Anterior cingulate cortex (tissue), 58 donors: ENCODE results near the gene SNX18.
A peak's percentile ranks its signal among the peaks of the same experiment; 100 is the strongest.
"Not testable (repeated sequence)": the region's sequence is repeated elsewhere in the genome, so short reads cannot be mapped to it uniquely, and the experiment has no call there.

Source experiments
- DNase-seq, 58 donors: peaks; one replicate each; lab custom pipeline; 2025; lab: John Stamatoyannopoulos, UW

The SNX18 gene

GRCh38 chr5:54517512-54518145 lies at the start of gene SNX18:
TSS of gene SNX18 (plus strand) at chr5:54517759. CDS start at chr5:54517953, 194 bp downstream.
- peak; percentile 25 to 93 (median 84) for DNase-seq

DNA sequence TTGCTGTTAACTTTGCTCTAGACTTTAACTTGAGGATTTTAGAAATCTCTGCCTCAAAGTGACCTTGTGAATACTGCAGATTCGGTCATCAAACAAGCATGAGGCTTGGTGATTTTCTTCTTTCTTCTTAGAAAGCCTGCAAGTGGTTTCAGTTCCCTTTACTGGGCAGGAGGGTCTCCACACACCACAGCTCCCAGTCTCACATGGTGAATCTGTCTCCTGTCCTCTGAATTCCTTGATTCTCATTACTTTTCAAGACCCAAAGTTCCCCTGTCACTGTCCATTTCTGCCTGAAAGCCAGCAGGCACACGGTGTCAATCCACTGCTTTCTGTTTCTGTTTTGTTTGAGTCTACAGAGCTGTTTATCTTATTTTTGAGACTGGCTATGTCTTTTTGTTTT lies 47.9 kb upstream of the SNX18 start:
- DNase-seq: peak in 1 of 58 donors; percentile 3

- DNase-seq: no peak
Measured at GRCh38 chr5:54470128-54470527, 47.4 kb upstream of the SNX18 start.

- no peak for DNase-seq
Measured at GRCh38 chr5:54470677-54471076, 46.9 kb upstream of the SNX18 start.

GRCh38 chr5:54471398-54471797 lies 46.2 kb upstream of the SNX18 start:
- DNase-seq: no peak

- no peak for DNase-seq
Measured at GRCh38 chr5:54476682-54477081, 40.9 kb upstream of the SNX18 start.

GRCh38 chr5:54477941-54478478 lies 39.5 kb upstream of the SNX18 start:
- DNase-seq: no peak

DNA sequence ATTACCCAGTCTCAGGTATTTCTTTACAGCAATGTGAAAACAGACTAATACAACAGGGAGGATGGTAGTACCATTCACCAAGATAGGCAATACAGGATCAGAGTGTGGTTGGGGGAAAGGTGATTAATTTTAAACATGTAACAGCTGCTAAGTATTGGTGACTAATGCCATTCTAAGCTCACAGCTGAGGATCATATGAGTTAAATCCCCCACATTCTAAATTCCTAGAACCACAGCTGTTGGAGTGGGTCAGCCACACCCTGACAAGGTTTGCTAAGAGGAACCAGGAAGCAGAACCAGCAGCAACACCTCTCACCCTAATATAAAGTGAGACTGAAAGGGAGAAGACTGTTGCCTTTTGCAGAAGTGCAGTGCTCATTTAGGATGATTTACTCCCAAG lies 37.3 kb upstream of the SNX18 start:
- no peak for DNase-seq

DNA sequence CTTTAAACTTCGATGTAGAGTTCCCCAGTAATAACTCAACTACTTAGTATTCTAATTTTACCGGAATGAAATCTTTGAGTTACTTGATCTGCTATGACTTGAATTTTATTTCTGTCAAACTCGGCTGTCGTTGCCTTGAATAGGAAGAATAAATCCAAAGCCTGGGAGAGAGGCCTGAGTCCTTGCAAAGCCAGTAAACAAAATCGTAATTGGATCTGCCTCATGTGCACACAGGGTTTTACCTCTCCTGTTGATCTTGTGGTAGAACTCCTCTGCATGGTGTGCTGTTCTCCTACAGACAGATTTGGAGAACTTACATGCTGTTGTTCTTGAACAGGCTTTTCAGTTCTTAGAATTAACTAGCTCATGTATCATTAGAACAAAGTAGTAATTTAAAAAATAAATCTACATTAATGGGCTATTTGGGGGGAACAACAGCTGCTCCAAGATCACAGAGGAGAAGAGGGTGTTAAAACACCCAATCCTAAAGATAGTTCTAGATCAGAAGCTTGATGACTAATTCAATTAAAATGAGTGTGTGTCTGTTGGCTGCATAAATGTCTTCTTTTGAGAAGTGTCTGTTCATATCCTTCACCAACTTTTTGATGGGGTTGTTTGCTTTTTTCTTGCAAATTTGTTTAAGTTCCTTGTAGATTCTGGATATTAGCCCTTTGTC lies 33.2 kb upstream of the SNX18 start:
- DNase-seq: no peak

- DNase-seq: not testable (repeated sequence)
Measured at GRCh38 chr5:54485659-54486058, 31.9 kb upstream of the SNX18 start.

- not testable (repeated sequence) for DNase-seq
Measured at GRCh38 chr5:54489648-54489979, 27.9 kb upstream of the SNX18 start.

- no peak for DNase-seq
Measured at GRCh38 chr5:54491326-54491725, 26.2 kb upstream of the SNX18 start.

DNA sequence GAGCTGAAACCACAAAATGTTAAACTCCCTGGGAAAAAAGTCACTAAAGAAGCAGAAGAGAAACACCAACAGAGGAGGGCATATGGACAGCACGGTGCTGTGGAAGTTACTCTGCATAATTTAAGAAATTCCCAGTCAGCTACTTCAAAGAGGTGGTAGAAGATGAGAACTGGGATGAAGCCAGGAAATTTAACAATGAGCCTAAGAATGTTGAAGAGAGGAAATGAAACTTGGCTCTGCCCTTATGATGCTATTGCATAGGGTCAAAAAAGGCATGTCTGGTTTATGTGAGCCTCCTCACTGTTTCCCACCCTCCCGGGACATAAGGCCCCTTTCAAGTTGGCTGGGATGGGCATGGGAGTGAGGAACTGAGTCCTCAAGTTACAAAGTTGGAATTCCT lies 25.4 kb upstream of the SNX18 start:
- no peak for DNase-seq

- DNase-seq: no peak
Measured at GRCh38 chr5:54495027-54495426, 22.5 kb upstream of the SNX18 start.

DNA sequence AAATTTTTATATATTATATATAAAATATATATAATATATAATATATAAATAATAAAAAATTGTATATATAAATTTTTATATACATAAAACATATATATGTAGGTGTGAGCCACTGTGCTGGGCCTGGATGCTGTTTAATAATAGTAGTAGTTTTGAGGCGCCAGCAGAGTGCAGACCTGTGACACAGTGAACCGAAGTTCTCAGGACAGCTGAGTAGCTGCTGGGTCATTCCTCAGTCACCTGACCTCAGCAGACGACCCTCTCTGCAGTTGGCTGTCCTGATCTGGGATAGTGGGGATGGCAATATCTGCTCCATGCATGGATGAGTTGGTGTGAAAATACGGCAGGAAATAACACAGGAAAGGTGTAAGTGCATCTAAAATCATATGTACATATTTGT lies 3.3 kb upstream of the SNX18 start:
- no peak for DNase-seq

DNA sequence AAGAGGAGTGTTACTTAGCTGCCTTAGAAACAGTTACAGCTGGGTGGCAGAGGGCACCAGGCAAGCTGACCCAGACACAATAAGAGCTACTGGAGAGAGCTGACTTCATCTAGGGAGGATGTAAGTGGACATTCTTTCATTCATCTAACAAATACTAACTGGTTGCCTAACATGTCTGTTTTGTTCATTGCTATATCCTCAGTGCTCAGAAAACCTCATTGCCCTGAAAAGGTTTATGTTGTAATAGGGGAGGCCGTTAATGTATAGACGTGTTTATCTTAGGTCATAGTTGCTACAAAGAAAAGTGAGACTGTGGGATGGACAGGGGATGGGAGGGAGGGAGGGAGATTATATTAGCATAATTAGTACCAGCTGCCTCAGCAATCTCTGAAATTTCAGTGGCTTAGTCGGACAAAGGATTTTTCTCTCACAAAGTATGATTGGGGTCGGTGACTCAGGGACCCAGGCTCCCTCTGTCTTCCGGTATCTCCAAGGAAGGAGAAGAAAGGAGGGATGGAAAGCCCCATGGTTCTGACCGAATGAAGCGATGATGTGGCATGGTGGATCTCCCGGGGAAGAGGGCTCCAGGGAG lies 2.6 kb upstream of the SNX18 start:
- DNase-seq: no peak

- no peak for DNase-seq
Measured at GRCh38 chr5:54515634-54516033, 1.9 kb upstream of the SNX18 start.

- DNase-seq: peak in 3 of 58 donors; percentile 27 to 33 (median 27)
Measured at GRCh38 chr5:54516051-54516655, 1.4 kb upstream of the SNX18 start.

DNA sequence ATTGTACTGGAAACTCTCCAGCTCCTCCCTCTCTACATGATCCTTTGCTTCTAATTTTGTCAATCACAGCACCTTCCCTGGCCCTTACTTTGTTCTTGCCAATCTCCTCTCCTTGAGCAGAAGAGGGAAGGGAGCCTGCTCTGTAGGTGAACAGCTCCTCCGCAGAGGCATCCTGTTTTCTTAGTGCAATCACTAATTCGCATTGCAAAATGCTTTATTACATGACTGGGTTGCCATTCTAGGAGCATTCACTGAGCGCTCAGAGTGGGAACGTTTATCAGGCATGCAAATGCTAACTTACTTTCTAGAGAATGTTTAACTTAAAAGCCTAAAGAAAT lies 416 bp upstream of the SNX18 start:
- peak in 1 of 58 donors; percentile 50 for DNase-seq

GRCh38 chr5:54518146-54518817 lies 723 bp downstream of the SNX18 start:
- DNase-seq: peak in 25 of 58 donors; percentile 16 to 67 (median 49)
